ENCODE results near the gene RAET1L. TPM values are rescaled to one million over a fixed set of nuclear protein-coding genes. Genes with fewer than 3 reads are reported as not detected.
"Not testable (repeated sequence)": the region's sequence is repeated elsewhere in the genome, so short reads cannot be mapped to it uniquely, and the experiment has no call there.

RAET1L gene
- total and polyA plus RNA-seq, 7 experiments from 2014 or later = not detected

DNA sequence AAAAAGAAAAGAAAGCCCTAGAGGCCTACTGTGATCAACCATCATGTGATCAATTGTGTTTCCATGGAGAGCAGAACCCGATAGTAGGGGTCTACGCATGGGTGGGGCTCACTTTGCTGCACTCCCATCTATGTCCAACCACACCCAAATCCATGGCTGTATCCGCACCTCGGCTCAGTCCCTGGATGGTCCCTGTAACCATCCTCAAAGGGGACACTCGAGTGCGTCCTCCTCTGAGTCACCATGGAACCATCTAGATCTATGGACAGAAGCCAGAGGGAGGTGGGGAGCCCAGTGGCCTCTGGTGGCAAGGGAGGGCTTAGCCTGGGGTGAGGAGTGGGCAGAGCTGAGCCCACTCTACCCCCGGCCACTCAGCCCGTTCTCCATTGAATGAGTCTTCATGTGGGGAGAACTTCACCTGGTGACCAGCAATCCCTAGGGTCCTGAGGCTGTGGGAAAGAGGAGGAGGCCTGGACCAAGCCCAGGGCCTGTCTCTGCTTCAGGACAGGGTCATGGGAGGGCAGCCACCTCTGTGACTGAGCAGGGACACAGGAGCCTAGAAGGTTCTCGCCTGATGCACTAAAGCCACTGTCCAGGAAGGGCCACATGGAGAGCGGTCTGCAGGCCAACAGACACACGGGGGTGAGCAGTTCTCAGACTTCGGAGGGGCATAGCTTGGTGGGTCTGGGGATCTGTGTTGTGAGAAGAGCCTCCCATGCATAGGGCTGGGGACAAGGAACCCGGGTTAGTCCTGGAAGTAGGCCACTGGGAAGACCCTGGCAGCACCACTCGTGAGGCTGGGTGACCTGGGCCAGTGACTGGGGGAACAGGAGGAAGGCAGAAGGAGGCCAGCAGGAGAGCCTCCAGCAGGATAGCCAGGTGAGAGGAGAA is 19.3 kb downstream of the RAET1L start:
- H3K4me1 ChIP-seq (ENCODE audit: control insufficient read depth in 2 of 2, insufficient read depth in 2 of 2, low read length in 2 of 2) = peaks cover 13 to 25% of the 10 kb centered on the region in 2 donors
- H3K27me3 ChIP-seq (ENCODE audit: control insufficient read depth in 2 of 2, insufficient read depth in 2 of 2, low read length in 2 of 2) = peaks cover 0 to 5% of the 10 kb centered on the region in 2 donors
- ATAC-seq (no peak), DNase-seq (no peak)
- CTCF ChIA-PET = no interaction called here
- peaks cover 0 to 5% (median 0%) of the 10 kb centered on the region in 11 donors for H3K9me3 Mint-ChIP-seq
- H3K27me3 Mint-ChIP-seq = peaks cover 19 to 45% (median 25%) of the 10 kb centered on the region in 5 donors
- intact Hi-C loops (cut with micrococcal nuclease) = loop anchor here (1.0 to 10.0 kb wide), 14 partner anchors 11 to 1449 kb away; partner anchors contain the start of genes LRP11 (in 2 of the 2), ULBP1 (in 2 of the 2), ULBP3 (in 2 of the 2) and GINM1 (in 1 of the 2)
- H3K36me3 Mint-ChIP-seq = peaks cover 0 to 24% (median 0%) of the 10 kb centered on the region in 5 donors
- H3K4me3 Mint-ChIP-seq = peak overlapping the region; percentile 78 to 96 (median 91)
- H3K27ac ChIP-seq (ENCODE audit: low read depth, low read length) = peak overlapping the region; percentile 75
- H3K36me3 ChIP-seq (ENCODE audit: control insufficient read depth in 2 of 3, insufficient read depth in 3 of 3, low read length in 3 of 3) = no peaks in the 10 kb centered on the region
- no peaks in the 10 kb centered on the region for H3K9me3 ChIP-seq (ENCODE audit: control insufficient read depth in 2 of 3, low read length in 3 of 3)
- POLR2A ChIA-PET = no interaction called here
- peak overlapping the region in 6 of 9 donors; percentile 29 to 95 (median 88) for H3K27ac Mint-ChIP-seq
- H3K4me1 Mint-ChIP-seq = peaks cover 7 to 48% (median 20%) of the 10 kb centered on the region in 7 donors
- peak overlapping the region; percentile 87 for H3K4me3 ChIP-seq (ENCODE audit: low read length)

DNA sequence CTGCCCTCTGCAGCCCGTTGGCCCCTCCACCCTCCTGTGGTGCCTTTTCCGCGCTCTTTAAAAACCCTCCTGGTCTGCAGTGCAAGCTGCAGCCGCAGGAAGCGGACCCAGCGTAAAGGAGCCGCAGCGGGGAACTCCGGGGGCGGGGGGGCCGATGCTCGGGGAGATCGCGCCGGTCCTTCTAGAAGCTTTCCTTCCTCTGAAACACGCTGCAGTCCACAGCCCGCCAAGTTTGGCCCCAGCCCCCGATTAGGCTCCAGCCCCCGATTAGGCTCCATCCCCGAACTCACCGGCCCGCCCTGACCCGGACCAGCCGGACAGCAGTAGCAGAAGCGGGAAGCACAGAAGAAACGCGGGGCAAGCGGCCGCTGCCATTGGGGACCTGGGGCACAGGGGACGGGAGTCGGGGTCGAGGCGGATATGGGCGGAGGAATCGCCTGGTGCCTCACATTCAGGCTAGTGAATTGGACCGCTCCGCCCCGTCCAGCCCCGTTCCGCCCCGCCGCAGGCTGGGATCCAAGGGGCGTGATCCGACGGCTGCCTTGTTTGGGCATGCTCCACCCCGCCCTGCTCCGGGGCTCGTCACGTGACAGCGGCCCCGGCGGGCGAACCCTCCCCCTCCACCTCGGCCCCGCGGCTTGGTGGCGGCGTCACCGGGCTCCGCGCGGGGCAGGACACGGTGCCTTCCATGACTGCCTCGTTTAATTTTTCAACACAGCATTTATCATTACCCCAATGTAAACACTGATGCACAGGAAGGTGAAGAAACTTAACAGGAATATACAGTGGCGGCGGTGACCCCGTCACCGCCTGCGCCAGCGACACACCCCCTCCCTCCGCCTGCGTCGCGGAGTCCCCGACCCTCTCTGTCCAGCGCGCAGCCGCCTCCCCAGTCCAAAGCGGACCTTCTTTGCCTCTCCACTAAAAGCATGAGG is 20.3 kb downstream of the RAET1L start:
- CTCF ChIA-PET = no interaction called here
- intact Hi-C loops (cut with micrococcal nuclease) = loop anchor here (1.0 to 10.0 kb wide), 15 partner anchors 12 to 1450 kb away; partner anchors contain the start of genes LRP11 (in 2 of the 2), NUP43 (in 2 of the 2), ULBP1 (in 2 of the 2) and ULBP3 (in 2 of the 2)
- no peaks in the 10 kb centered on the region for H3K9me3 ChIP-seq (ENCODE audit: control insufficient read depth in 2 of 3, low read length in 3 of 3)
- Mint-ChIP-seq H3K27ac (peak overlapping the region; percentile 31 to 95 (median 85)), H3K9me3 (peaks cover 0 to 5% (median 0%) of the 10 kb centered on the region in 11 donors), H3K36me3 (peaks cover 0 to 26% (median 0%) of the 10 kb centered on the region in 5 donors), H3K4me1 (peaks cover 7 to 56% (median 20%) of the 10 kb centered on the region in 7 donors), H3K27me3 (peaks cover 15 to 35% (median 19%) of the 10 kb centered on the region in 5 donors), H3K4me3 (peak overlapping the region; percentile 78 to 96 (median 91))
- peak overlapping the region; percentile 75 for H3K27ac ChIP-seq (ENCODE audit: low read depth, low read length)
- H3K4me1 ChIP-seq (ENCODE audit: control insufficient read depth in 2 of 2, insufficient read depth in 2 of 2, low read length in 2 of 2) = peaks cover 13 to 31% of the 10 kb centered on the region in 2 donors
- peaks cover 0 to 3% of the 10 kb centered on the region in 2 donors for H3K27me3 ChIP-seq (ENCODE audit: control insufficient read depth in 2 of 2, insufficient read depth in 2 of 2, low read length in 2 of 2)
- peak overlapping the region; percentile 87 for H3K4me3 ChIP-seq (ENCODE audit: low read length)
- DNase-seq = peak; percentile 73 to 91 (median 82)
- H3K36me3 ChIP-seq (ENCODE audit: control insufficient read depth in 2 of 3, insufficient read depth in 3 of 3, low read length in 3 of 3) = no peaks in the 10 kb centered on the region
- POLR2A ChIA-PET = no interaction called here
- peak; percentile 89 for ATAC-seq

GRCh38 chr6:150004101-150004782 is 21.1 kb downstream of the RAET1L start:
- intact Hi-C loops (cut with micrococcal nuclease) = loop anchor here (1.0 to 10.0 kb wide), 7 partner anchors 13 to 1451 kb away; partner anchors contain the start of genes NUP43 (in 2 of the 2), GINM1 (in 1 of the 2), LATS1 (in 1 of the 2) and PCMT1 (in 1 of the 2)
- peak overlapping the region; percentile 10 to 95 (median 78) for H3K27ac Mint-ChIP-seq
- ATAC-seq (peak; percentile 72), DNase-seq (peak in 7 of 9 donors; percentile 49 to 80 (median 58))
- peak overlapping the region; percentile 87 for H3K4me3 ChIP-seq (ENCODE audit: low read length)
- peaks cover 10 to 34% (median 17%) of the 10 kb centered on the region in 5 donors for H3K27me3 Mint-ChIP-seq
- no peaks in the 10 kb centered on the region for H3K9me3 ChIP-seq (ENCODE audit: control insufficient read depth in 2 of 3, low read length in 3 of 3)
- peak overlapping the region; percentile 78 to 96 (median 91) for H3K4me3 Mint-ChIP-seq
- ChIA-PET CTCF (no interaction called here), POLR2A (no interaction called here)
- peaks cover 13 to 31% of the 10 kb centered on the region in 2 donors for H3K4me1 ChIP-seq (ENCODE audit: control insufficient read depth in 2 of 2, insufficient read depth in 2 of 2, low read length in 2 of 2)
- H3K36me3 ChIP-seq (ENCODE audit: control insufficient read depth in 2 of 3, insufficient read depth in 3 of 3, low read length in 3 of 3) = no peaks in the 10 kb centered on the region
- H3K27ac ChIP-seq (ENCODE audit: low read depth, low read length) = peak overlapping the region; percentile 75
- H3K36me3 Mint-ChIP-seq = peaks cover 0 to 32% (median 0%) of the 10 kb centered on the region in 5 donors
- H3K9me3 Mint-ChIP-seq = peaks cover 0 to 5% (median 0%) of the 10 kb centered on the region in 11 donors
- peaks cover 7 to 56% (median 20%) of the 10 kb centered on the region in 7 donors for H3K4me1 Mint-ChIP-seq
- H3K27me3 ChIP-seq (ENCODE audit: control insufficient read depth in 2 of 2, insufficient read depth in 2 of 2, low read length in 2 of 2) = no peaks in the 10 kb centered on the region

- H3K27me3 ChIP-seq (ENCODE audit: control insufficient read depth in 2 of 2, insufficient read depth in 2 of 2, low read length in 2 of 2); H3K9me3 Mint-ChIP-seq; H3K27ac ChIP-seq (ENCODE audit: low read depth, low read length); H3K4me3 ChIP-seq (ENCODE audit: low read length); POLR2A ChIA-PET; DNase-seq; CTCF ChIA-PET; ATAC-seq; H3K36me3 ChIP-seq (ENCODE audit: control insufficient read depth in 2 of 3, insufficient read depth in 3 of 3, low read length in 3 of 3); H3K9me3 ChIP-seq (ENCODE audit: control insufficient read depth in 2 of 3, low read length in 3 of 3): not testable (repeated sequence)
- Mint-ChIP-seq H3K4me3 (peak overlapping the region; percentile 78 to 96 (median 91)), H3K27me3 (peaks cover 7 to 36% (median 13%) of the 10 kb centered on the region in 5 donors), H3K27ac (peak overlapping the region in 3 of 9 donors; percentile 31 to 95 (median 52)), H3K36me3 (peaks cover 0 to 32% (median 0%) of the 10 kb centered on the region in 5 donors), H3K4me1 (peaks cover 7 to 53% (median 20%) of the 10 kb centered on the region in 7 donors)
- intact Hi-C loops (cut with micrococcal nuclease) = loop anchor here (5.0 to 10.0 kb wide), 3 partner anchors 256 to 1451 kb away; partner anchors contain the start of genes LATS1 (in 1 of the 2), NUP43 (in 1 of the 2), PCMT1 (in 1 of the 2) and RMND1 (in 1 of the 2)
- peaks cover 13 to 31% of the 10 kb centered on the region in 2 donors for H3K4me1 ChIP-seq (ENCODE audit: control insufficient read depth in 2 of 2, insufficient read depth in 2 of 2, low read length in 2 of 2)
Measured at GRCh38 chr6:150003599-150003998, 21.7 kb downstream of the RAET1L start.

DNA sequence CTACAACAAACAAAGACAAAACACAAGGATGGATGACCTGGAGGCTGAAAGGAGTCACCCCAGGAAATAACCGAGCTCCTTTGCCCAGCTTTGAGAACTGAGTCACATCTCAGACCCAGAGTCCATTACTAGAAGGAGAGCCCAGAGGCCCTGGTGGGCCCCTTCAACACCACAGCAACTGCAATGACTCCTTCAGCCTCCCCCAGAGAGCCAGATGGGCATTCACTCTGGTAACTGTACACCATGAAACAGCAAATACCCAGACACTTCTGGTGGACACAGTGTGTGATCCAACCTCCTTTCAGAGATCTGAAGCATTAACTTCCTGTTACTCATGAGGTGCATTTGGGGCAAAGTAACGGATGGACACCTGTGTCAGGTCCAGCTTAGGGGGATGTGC is 22.6 kb downstream of the RAET1L start:
- peaks cover 7 to 49% (median 20%) of the 10 kb centered on the region in 7 donors for H3K4me1 Mint-ChIP-seq
- Histone ChIP-seq H3K27me3 (ENCODE audit: control insufficient read depth in 2 of 2, insufficient read depth in 2 of 2, low read length in 2 of 2) (no peaks in the 10 kb centered on the region), H3K9me3 (ENCODE audit: control insufficient read depth in 2 of 3, low read length in 3 of 3) (no peaks in the 10 kb centered on the region), H3K4me1 (ENCODE audit: control insufficient read depth in 2 of 2, insufficient read depth in 2 of 2, low read length in 2 of 2) (peaks cover 13 to 31% of the 10 kb centered on the region in 2 donors), H3K36me3 (ENCODE audit: control insufficient read depth in 2 of 3, insufficient read depth in 3 of 3, low read length in 3 of 3) (no peaks in the 10 kb centered on the region), H3K27ac (ENCODE audit: low read depth, low read length) (no peak overlapping the region), H3K4me3 (ENCODE audit: low read length) (no peak overlapping the region)
- intact Hi-C loops (cut with micrococcal nuclease) = loop anchor here (5.0 to 10.0 kb wide), 3 partner anchors 255 to 1452 kb away; partner anchors contain the start of genes LATS1 (in 1 of the 2), NUP43 (in 1 of the 2), PCMT1 (in 1 of the 2) and RMND1 (in 1 of the 2)
- ATAC-seq (no peak), DNase-seq (no peak)
- H3K27ac Mint-ChIP-seq = no peak overlapping the region
- H3K27me3 Mint-ChIP-seq = peaks cover 3 to 36% (median 9%) of the 10 kb centered on the region in 5 donors
- peaks cover 0 to 32% (median 0%) of the 10 kb centered on the region in 5 donors for H3K36me3 Mint-ChIP-seq
- CTCF ChIA-PET = no interaction called here
- POLR2A ChIA-PET = no interaction called here
- H3K4me3 Mint-ChIP-seq = peak overlapping the region in 1 of 10 donors; percentile 18
- peaks cover 0 to 5% (median 0%) of the 10 kb centered on the region in 11 donors for H3K9me3 Mint-ChIP-seq

Measured in naive thymus-derived CD4-positive, alpha-beta T cell (primary cell).